ENCODE results near the gene PAM.

- TF ChIP-seq POLR2AphosphoS5 (IDR thresholded peaks at IDR 0.05; ENCODE audit: borderline replicate concordance, low read depth, low read length) (no peak), EZH2 (IDR thresholded peaks at IDR 0.05) (no peak), FOXP2 (optimal IDR thresholded peaks at IDR 0.05; ENCODE audit: control extremely low read depth, extremely low read length, insufficient read depth) (no peak)
Measured at GRCh38 chr5:102910240-102911226, 155.4 kb downstream of the PAM start.
